Mucosa of stomach (tissue), 1 donor: ENCODE results near the gene CSF2RB.

Experiments
- H3K27me3 ChIP-seq: one replicate; pipeline ENCODE4 v1.7.0; 2013; ENCODE audit warnings: mild to moderate bottlenecking, low read length; ENCODE audit not compliant: control insufficient read depth, insufficient read depth
- H3K36me3 ChIP-seq: one replicate; pipeline ENCODE4 v1.7.0; 2013; ENCODE audit warnings: low read length; ENCODE audit not compliant: control insufficient read depth, insufficient read depth
- H3K4me1 ChIP-seq: one replicate; pipeline ENCODE4 v1.7.0; 2013; ENCODE audit warnings: mild to moderate bottlenecking, low read length; ENCODE audit not compliant: control insufficient read depth, insufficient read depth
- H3K4me3 ChIP-seq: one replicate; pipeline ENCODE4 v1.7.0; 2013; ENCODE audit warnings: low read length
- H3K9ac ChIP-seq: one replicate; pipeline ENCODE4 v1.7.0; 2013; ENCODE audit warnings: mild to moderate bottlenecking, low read length, moderate library complexity
- H3K9me3 ChIP-seq: one replicate; pipeline ENCODE4 v1.7.0; 2013; ENCODE audit warnings: mild to moderate bottlenecking, low read length, moderate library complexity; ENCODE audit not compliant: control insufficient read depth
- donor health status: Pancreatic carcinoma.

CSF2RB gene

DNA sequence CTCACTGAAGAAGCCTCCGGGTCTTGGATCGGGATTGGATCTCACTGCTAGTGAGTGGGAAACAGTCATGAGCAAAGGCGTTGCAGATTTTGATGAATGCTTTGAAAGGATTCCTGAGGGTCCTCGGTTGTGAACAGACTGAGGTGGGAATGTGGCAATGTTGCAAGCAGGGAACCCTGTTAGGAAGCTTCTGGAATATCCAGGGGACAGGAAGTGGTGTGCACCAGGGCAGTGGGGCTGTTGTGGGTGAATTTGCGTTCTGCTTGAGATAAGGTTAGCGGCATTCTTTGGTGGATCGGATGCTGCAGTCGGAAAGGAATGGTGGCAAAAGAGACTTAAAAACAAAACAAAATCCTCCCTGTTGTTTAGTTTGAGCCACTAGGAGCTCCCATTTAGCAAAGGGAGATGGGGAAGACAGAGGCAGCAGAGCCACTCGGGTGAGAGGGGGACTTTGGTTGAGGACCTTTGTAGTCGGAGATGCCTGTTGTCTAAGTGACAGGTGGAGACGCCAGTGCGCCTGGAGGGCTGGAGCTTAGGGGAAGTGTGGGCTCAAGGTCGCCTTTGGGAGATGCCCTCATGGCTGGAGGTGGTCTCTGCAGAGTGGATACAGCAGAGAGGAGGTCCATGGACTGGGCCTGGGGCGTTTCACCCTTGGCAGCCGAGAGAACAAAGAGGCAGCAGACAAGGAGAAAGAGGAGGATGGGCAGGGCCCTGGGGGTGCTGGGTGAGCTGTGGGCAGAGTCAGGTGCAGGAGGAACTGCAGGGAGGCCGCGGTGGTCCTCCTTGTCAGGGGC lies 37.6 kb downstream of the CSF2RB start:
- Histone ChIP-seq H3K4me1 (no peaks in the 10 kb centered on the region), H3K27me3 (peaks cover 4% of the 10 kb centered on the region), H3K4me3 (no peak overlapping the region)

DNA sequence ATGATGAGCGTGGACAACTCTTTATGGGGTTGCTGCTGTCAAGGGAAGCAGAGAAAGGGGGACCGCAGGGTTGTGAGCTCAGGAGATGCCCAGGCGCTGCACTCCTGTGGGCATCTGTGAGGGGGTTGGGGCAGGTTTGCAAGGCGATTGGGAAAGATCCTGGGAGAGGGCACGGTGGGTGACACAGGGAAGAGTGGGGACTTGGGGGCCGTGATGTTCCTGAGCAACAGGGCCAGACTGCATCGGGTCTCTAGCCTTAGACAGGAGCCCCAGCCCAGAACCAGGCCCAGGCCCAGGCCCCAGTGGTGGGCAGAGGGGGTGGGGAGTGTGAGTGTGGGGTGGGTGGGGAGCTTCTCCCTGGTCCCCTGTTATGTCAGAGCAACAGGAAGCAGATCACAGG lies 38.3 kb downstream of the CSF2RB start:
- H3K36me3 ChIP-seq, result no peaks in the 10 kb centered on the region
- H3K9me3 ChIP-seq, result no peaks in the 10 kb centered on the region
- H3K27me3 ChIP-seq, result peaks cover 4% of the 10 kb centered on the region
- H3K4me1 ChIP-seq, result no peaks in the 10 kb centered on the region
- H3K4me3 ChIP-seq, result no peak overlapping the region
- H3K9ac ChIP-seq, result no peak overlapping the region

More for the DNA sequence above, 37.6 kb downstream of the CSF2RB start:
- no peak overlapping the region for H3K9ac ChIP-seq
- H3K36me3 ChIP-seq, result no peaks in the 10 kb centered on the region
- no peaks in the 10 kb centered on the region for H3K9me3 ChIP-seq

GRCh38 chr22:36953239-36954080 lies 40.0 kb downstream of the CSF2RB start:
- no peaks in the 10 kb centered on the region for H3K4me1 ChIP-seq
- H3K36me3 ChIP-seq, result no peaks in the 10 kb centered on the region
- no peak overlapping the region for H3K4me3 ChIP-seq
- no peak overlapping the region for H3K9ac ChIP-seq
- H3K27me3 ChIP-seq, result peaks cover 4% of the 10 kb centered on the region
- H3K9me3 ChIP-seq, result no peaks in the 10 kb centered on the region

GRCh38 chr22:36954251-36955014 lies 41.0 kb downstream of the CSF2RB start:
- Histone ChIP-seq H3K9me3 (no peaks in the 10 kb centered on the region), H3K36me3 (no peaks in the 10 kb centered on the region), H3K9ac (no peak overlapping the region), H3K4me3 (no peak overlapping the region), H3K27me3 (peaks cover 6% of the 10 kb centered on the region), H3K4me1 (no peaks in the 10 kb centered on the region)

DNA sequence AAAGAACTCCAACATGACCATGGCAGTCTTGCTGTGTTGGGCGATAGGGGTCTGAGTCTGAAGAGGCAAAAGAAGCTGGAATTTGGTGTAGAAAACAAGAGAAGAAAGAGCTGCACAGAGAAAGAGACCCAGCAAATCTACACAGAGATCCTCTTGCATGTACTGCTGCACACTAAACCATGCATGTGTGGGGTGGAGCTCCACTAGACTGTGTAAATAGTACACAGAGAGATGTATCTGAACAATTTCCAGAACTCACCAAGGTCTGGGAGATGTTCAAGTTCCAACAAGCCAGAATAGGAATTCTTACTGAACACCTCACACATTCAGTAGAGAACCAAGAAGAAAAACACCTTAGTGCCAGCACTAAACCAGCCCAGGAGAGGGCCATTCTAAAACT lies 42.3 kb downstream of the CSF2RB start:
- Histone ChIP-seq H3K4me3 (no peak overlapping the region), H3K4me1 (no peaks in the 10 kb centered on the region), H3K27me3 (peaks cover 7% of the 10 kb centered on the region), H3K9me3 (no peaks in the 10 kb centered on the region), H3K36me3 (no peaks in the 10 kb centered on the region), H3K9ac (no peak overlapping the region)

GRCh38 chr22:36958366-36958765 lies 44.9 kb downstream of the CSF2RB start:
- H3K9ac ChIP-seq, result no peak overlapping the region
- H3K27me3 ChIP-seq, result peaks cover 4% of the 10 kb centered on the region
- no peaks in the 10 kb centered on the region for H3K36me3 ChIP-seq
- no peak overlapping the region for H3K4me3 ChIP-seq
- H3K4me1 ChIP-seq, result no peaks in the 10 kb centered on the region
- no peaks in the 10 kb centered on the region for H3K9me3 ChIP-seq

- Histone ChIP-seq H3K9me3 (no peaks in the 10 kb centered on the region), H3K36me3 (no peaks in the 10 kb centered on the region), H3K4me3 (no peak overlapping the region), H3K27me3 (peaks cover 8% of the 10 kb centered on the region), H3K4me1 (no peaks in the 10 kb centered on the region), H3K9ac (no peak overlapping the region)
Observed at GRCh38 chr22:36961626-36962025, 48.2 kb downstream of the CSF2RB start.

DNA sequence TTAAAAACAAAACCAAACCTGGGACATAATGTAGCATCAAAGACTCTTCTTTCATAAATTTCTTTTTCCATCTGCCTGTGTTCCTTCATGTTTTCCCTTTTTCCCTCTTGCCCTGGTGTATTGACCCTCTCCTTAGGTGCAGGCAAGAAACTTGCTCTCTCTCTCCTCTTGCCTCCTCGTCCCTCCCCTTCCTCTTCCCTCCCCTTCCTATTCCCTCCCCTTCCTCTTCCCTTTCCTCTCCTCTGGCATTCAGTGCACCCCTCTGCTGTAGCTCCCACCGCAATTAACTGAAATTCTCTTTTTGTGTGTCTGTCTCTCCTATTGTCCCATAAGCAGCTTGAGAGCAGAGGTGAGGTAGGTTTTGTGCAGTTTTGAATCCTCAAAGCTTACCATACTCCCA lies 49.9 kb downstream of the CSF2RB start:
- no peaks in the 10 kb centered on the region for H3K9me3 ChIP-seq
- no peak overlapping the region for H3K4me3 ChIP-seq
- H3K9ac ChIP-seq, result no peak overlapping the region
- no peaks in the 10 kb centered on the region for H3K4me1 ChIP-seq
- H3K27me3 ChIP-seq, result peaks cover 8% of the 10 kb centered on the region
- H3K36me3 ChIP-seq, result no peaks in the 10 kb centered on the region

GRCh38 chr22:36964106-36964505 lies 50.7 kb downstream of the CSF2RB start:
- Histone ChIP-seq H3K27me3 (peaks cover 9% of the 10 kb centered on the region), H3K36me3 (no peaks in the 10 kb centered on the region), H3K9ac (no peak overlapping the region), H3K4me1 (no peaks in the 10 kb centered on the region), H3K4me3 (no peak overlapping the region), H3K9me3 (no peaks in the 10 kb centered on the region)

DNA sequence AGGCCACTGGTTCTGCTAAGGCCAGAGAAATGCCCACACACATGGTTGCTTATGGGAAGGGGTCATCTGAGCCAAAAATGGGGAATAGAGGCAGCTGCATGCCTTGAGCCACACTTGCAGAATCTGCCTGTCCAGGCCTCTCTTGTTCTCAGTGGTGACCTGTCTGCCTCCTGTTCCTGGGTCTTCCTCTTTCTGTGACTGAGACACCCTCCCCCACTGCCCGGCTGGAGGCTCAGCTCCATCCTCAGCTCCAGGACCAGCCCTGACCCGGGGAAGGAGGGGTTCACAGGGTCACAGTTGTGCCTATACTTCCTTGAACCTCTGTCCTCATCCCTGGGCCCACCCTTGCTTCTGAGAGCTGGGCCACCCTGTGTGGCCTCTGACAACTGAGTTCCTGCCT lies 52.3 kb downstream of the CSF2RB start:
- H3K27me3 ChIP-seq, result peaks cover 9% of the 10 kb centered on the region
- no peak overlapping the region for H3K4me3 ChIP-seq
- no peaks in the 10 kb centered on the region for H3K4me1 ChIP-seq
- H3K9ac ChIP-seq, result no peak overlapping the region
- no peaks in the 10 kb centered on the region for H3K36me3 ChIP-seq
- no peaks in the 10 kb centered on the region for H3K9me3 ChIP-seq

- H3K27me3 ChIP-seq, result peaks cover 9% of the 10 kb centered on the region
- no peaks in the 10 kb centered on the region for H3K4me1 ChIP-seq
- H3K36me3 ChIP-seq, result no peaks in the 10 kb centered on the region
- H3K4me3 ChIP-seq, result no peak overlapping the region
- no peak overlapping the region for H3K9ac ChIP-seq
- H3K9me3 ChIP-seq, result no peaks in the 10 kb centered on the region
Observed at GRCh38 chr22:36966851-36967540, 53.6 kb downstream of the CSF2RB start.
